ENCODE data around the gene SIGLEC10. TPM values are rescaled to one million over a fixed set of nuclear protein-coding genes. Genes with fewer than 3 reads are reported as not detected.
A peak's percentile ranks its signal among the peaks of the same experiment; 100 is the strongest.
"Not testable (repeated sequence)": the region's sequence is repeated elsewhere in the genome, so short reads cannot be mapped to it uniquely, and the experiment has no call there.

SIGLEC10 gene
- total RNA-seq, 2 donors from 2014 or later, result 0.32 TPM; not detected in 1

- H3K36me3 Mint-ChIP-seq, result peaks cover 32 to 40% of the 10 kb centered on the region in 2 donors
- not testable (repeated sequence) for DNase-seq (ENCODE audit: low spot score in 2 of 2); ATAC-seq
- H3K9me3 Mint-ChIP-seq, result peaks cover 29 to 30% of the 10 kb centered on the region in 2 donors
- H3K27ac Mint-ChIP-seq, result peak overlapping the region in 1 of 2 donors; percentile 90
Observed at GRCh38 chr19:51447510-51447909, 30.1 kb upstream of the SIGLEC10 start.

GRCh38 chr19:51441410-51442390 lies 24.3 kb upstream of the SIGLEC10 start:
- ATAC-seq, result peak; percentile 85 to 93
- Mint-ChIP-seq H3K27ac (peak overlapping the region; percentile 93 to 96), H3K9me3 (peaks cover 2 to 6% of the 10 kb centered on the region in 2 donors), H3K36me3 (peaks cover 3% of the 10 kb centered on the region in 2 donors)
- DNase-seq (ENCODE audit: low spot score in 2 of 2), result peak; percentile 81 to 95

- Mint-ChIP-seq H3K27ac (peak overlapping the region; percentile 93 to 96), H3K36me3 (no peaks in the 10 kb centered on the region), H3K9me3 (peaks cover 0 to 4% of the 10 kb centered on the region in 2 donors)
- peak; percentile 29 to 64 for ATAC-seq
- peak; percentile 32 to 83 for DNase-seq (ENCODE audit: low spot score in 2 of 2)
Observed at GRCh38 chr19:51440846-51441409, 23.5 kb upstream of the SIGLEC10 start.

GRCh38 chr19:51440052-51440451 lies 22.6 kb upstream of the SIGLEC10 start:
- no peaks in the 10 kb centered on the region for H3K9me3 Mint-ChIP-seq
- peak overlapping the region in 1 of 2 donors; percentile 96 for H3K27ac Mint-ChIP-seq
- no peak for ATAC-seq
- H3K36me3 Mint-ChIP-seq, result no peaks in the 10 kb centered on the region
- DNase-seq (ENCODE audit: low spot score in 2 of 2), result no peak

GRCh38 chr19:51439021-51439465 lies 21.6 kb upstream of the SIGLEC10 start:
- H3K36me3 Mint-ChIP-seq, result no peaks in the 10 kb centered on the region
- ATAC-seq, result no peak
- H3K27ac Mint-ChIP-seq, result no peak overlapping the region
- H3K9me3 Mint-ChIP-seq, result no peaks in the 10 kb centered on the region
- peak in 1 of 2 donors; percentile 60 for DNase-seq (ENCODE audit: low spot score in 2 of 2)

- DNase-seq (ENCODE audit: low spot score in 2 of 2), result no peak
- H3K27ac Mint-ChIP-seq, result no peak overlapping the region
- no peaks in the 10 kb centered on the region for H3K9me3 Mint-ChIP-seq
- H3K36me3 Mint-ChIP-seq, result no peaks in the 10 kb centered on the region
- ATAC-seq, result no peak
Observed at GRCh38 chr19:51434456-51434855, 17.0 kb upstream of the SIGLEC10 start.

GRCh38 chr19:51433043-51433442 lies 15.6 kb upstream of the SIGLEC10 start:
- H3K36me3 Mint-ChIP-seq, result no peaks in the 10 kb centered on the region
- no peak overlapping the region for H3K27ac Mint-ChIP-seq
- ATAC-seq (peak; percentile 26 to 30), DNase-seq (ENCODE audit: low spot score in 2 of 2) (no peak)
- H3K9me3 Mint-ChIP-seq, result no peaks in the 10 kb centered on the region

- Mint-ChIP-seq H3K27ac (no peak overlapping the region), H3K36me3 (no peaks in the 10 kb centered on the region), H3K9me3 (no peaks in the 10 kb centered on the region)
- no peak for ATAC-seq
- DNase-seq (ENCODE audit: low spot score in 2 of 2), result no peak
Observed at GRCh38 chr19:51431124-51431523, 13.7 kb upstream of the SIGLEC10 start.

- no peak overlapping the region for H3K27ac Mint-ChIP-seq
- H3K36me3 Mint-ChIP-seq, result no peaks in the 10 kb centered on the region
- no peak for ATAC-seq
- no peaks in the 10 kb centered on the region for H3K9me3 Mint-ChIP-seq
- no peak for DNase-seq (ENCODE audit: low spot score in 2 of 2)
Observed at GRCh38 chr19:51430221-51430620, 12.8 kb upstream of the SIGLEC10 start.

GRCh38 chr19:51427201-51427600 lies 9.8 kb upstream of the SIGLEC10 start:
- H3K9me3 Mint-ChIP-seq, result no peaks in the 10 kb centered on the region
- DNase-seq (ENCODE audit: low spot score in 2 of 2), result no peak
- H3K27ac Mint-ChIP-seq, result no peak overlapping the region
- no peak for ATAC-seq
- H3K36me3 Mint-ChIP-seq, result no peaks in the 10 kb centered on the region

GRCh38 chr19:51422053-51422448 lies 4.6 kb upstream of the SIGLEC10 start:
- ATAC-seq (peak; percentile 55 to 75), DNase-seq (ENCODE audit: low spot score in 2 of 2) (peak; percentile 83 to 99)
- H3K27ac Mint-ChIP-seq, result no peak overlapping the region
- H3K36me3 Mint-ChIP-seq, result no peaks in the 10 kb centered on the region
- H3K9me3 Mint-ChIP-seq, result no peaks in the 10 kb centered on the region

- H3K27ac Mint-ChIP-seq, result no peak overlapping the region
- no peak for DNase-seq (ENCODE audit: low spot score in 2 of 2)
- no peaks in the 10 kb centered on the region for H3K36me3 Mint-ChIP-seq
- no peaks in the 10 kb centered on the region for H3K9me3 Mint-ChIP-seq
- peak in 1 of 2 donors; percentile 11 for ATAC-seq
Observed at GRCh38 chr19:51421229-51422052, 4.0 kb upstream of the SIGLEC10 start.

- H3K36me3 Mint-ChIP-seq; DNase-seq (ENCODE audit: low spot score in 2 of 2); H3K9me3 Mint-ChIP-seq; ATAC-seq; H3K27ac Mint-ChIP-seq: not testable (repeated sequence)
Observed at GRCh38 chr19:51420511-51420910, 3.1 kb upstream of the SIGLEC10 start.

GRCh38 chr19:51418707-51419106 lies 1.3 kb upstream of the SIGLEC10 start:
- H3K9me3 Mint-ChIP-seq, result no peaks in the 10 kb centered on the region
- no peak for DNase-seq (ENCODE audit: low spot score in 2 of 2)
- H3K27ac Mint-ChIP-seq, result no peak overlapping the region
- H3K36me3 Mint-ChIP-seq, result no peaks in the 10 kb centered on the region
- ATAC-seq, result peak in 1 of 2 donors; percentile 15

- ATAC-seq (no peak), DNase-seq (ENCODE audit: low spot score in 2 of 2) (no peak)
- H3K27ac Mint-ChIP-seq, result peak overlapping the region in 1 of 2 donors; percentile 51
- no peaks in the 10 kb centered on the region for H3K36me3 Mint-ChIP-seq
- no peaks in the 10 kb centered on the region for H3K9me3 Mint-ChIP-seq
Observed at GRCh38 chr19:51417810-51418157, 342 bp upstream of the SIGLEC10 start.

GRCh38 chr19:51416422-51416821 lies 1.0 kb downstream of the SIGLEC10 start:
- H3K36me3 Mint-ChIP-seq; ATAC-seq; DNase-seq (ENCODE audit: low spot score in 2 of 2); H3K9me3 Mint-ChIP-seq; H3K27ac Mint-ChIP-seq: not testable (repeated sequence)

- DNase-seq (ENCODE audit: low spot score in 2 of 2) (no peak), ATAC-seq (no peak)
- Mint-ChIP-seq H3K27ac (no peak overlapping the region), H3K36me3 (no peaks in the 10 kb centered on the region), H3K9me3 (no peaks in the 10 kb centered on the region)
Observed at GRCh38 chr19:51415187-51415586, 2.3 kb downstream of the SIGLEC10 start.

Data from activated naive CD4-positive, alpha-beta T cell treated with anti-CD3 and anti-CD28 coated beads, Interleukin-2, amount 50 U/mL, for 72 hours (primary cell).